ENCODE data around the gene ANKRD52. TPM values are rescaled to one million over a fixed set of nuclear protein-coding genes. Genes with fewer than 3 reads are reported as not detected.

The ANKRD52 gene
- total RNA-seq, 1 experiment from 2014 or later: 56.6 TPM

DNA sequence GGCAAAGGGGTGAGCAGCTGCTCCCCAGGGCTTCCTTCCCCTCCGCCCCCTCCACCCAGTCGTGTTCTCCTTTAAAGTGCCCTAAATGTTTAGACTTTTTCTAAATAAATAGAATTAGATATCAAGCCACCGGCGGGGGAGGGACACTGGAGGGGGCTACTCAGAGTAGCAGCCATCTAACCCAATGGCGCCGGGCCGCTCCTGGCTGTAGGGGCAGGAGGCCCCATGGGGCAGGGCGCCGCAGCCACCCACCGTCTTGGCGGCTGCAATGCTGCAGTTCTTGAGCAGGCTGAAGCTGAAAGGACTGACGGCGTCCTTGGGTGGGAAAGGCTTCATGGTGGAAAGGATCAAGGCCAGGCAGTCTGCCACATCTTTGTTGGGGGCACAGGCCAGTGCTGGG lies 15.2 kb downstream of the ANKRD52 start:
- ChIA-PET POLR2A (no interaction called here), CTCF (no interaction called here), RAD21 (ENCODE audit: low non-redundant PET in 1 of 2, low total read pairs in 2 of 2, uncharacterized antibody in 2 of 2, unreplicated experiment in 2 of 2) (no interaction called here)
- DNase-seq (ENCODE audit: low read depth, low spot score) (no peak), ATAC-seq (no peak)
- no peaks in the 10 kb centered on the region for H3K79me2 ChIP-seq (ENCODE audit: insufficient read depth, low read length)
- no peak overlapping the region for H3K4me3 ChIP-seq (replicated peaks in 1 of 2; ENCODE audit: low read depth in 1 of 2, low read length in 2 of 2)
- H3K4me2 ChIP-seq (ENCODE audit: low read length): no peak overlapping the region
- no peaks in the 10 kb centered on the region for H3K9me3 ChIP-seq (ENCODE audit: control insufficient read depth in 1 of 2, insufficient read depth in 1 of 2, low read depth in 1 of 2, low read length in 2 of 2)
- H3K9me2 ChIP-seq (ENCODE audit: insufficient read depth): no peaks in the 10 kb centered on the region
- no peak overlapping the region for H3K27ac ChIP-seq (ENCODE audit: low read depth, low read length)
- no peaks in the 10 kb centered on the region for H4K20me1 ChIP-seq (ENCODE audit: insufficient read depth)
- no peak overlapping the region for H2AFZ ChIP-seq (ENCODE audit: low read depth, low read length, poor library complexity, severe bottlenecking)
- TF ChIP-seq EZH2 (IDR thresholded peaks at IDR 0.05) (no peak), CBX3 (IDR thresholded peaks at IDR 0.05; ENCODE audit: low read depth) (no peak), TCF7L2 (IDR thresholded peaks at IDR 0.05; ENCODE audit: borderline replicate concordance, extremely low read depth, insufficient read depth, insufficient read length) (no peak), CEBPB (IDR thresholded peaks at IDR 0.05; ENCODE audit: low read depth) (no peak)
- TF ChIP-seq, protein P1, sequence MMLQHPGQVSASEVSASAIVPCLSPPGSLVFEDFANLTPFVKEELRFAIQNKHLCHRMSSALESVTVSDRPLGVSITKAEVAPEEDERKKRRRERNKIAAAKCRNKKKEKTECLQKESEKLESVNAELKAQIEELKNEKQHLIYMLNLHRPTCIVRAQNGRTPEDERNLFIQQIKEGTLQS (IDR thresholded peaks at IDR 0.05): no peak
- intact Hi-C loops (cut with micrococcal nuclease): no loop called here
- no peaks in the 10 kb centered on the region for H3K4me1 ChIP-seq (ENCODE audit: control insufficient read depth in 1 of 2, insufficient read depth in 2 of 2, low read length in 2 of 2)
- no peak overlapping the region for H3K9ac ChIP-seq (ENCODE audit: low read length)
- H3K36me3 ChIP-seq (ENCODE audit: control insufficient read depth in 1 of 2, insufficient read depth in 2 of 2, low read length in 2 of 2): peaks cover 37 to 44% of the 10 kb centered on the region in 2 experiments
- BruUV-seq (replicated peaks): no TSS peak
- H3K27me3 ChIP-seq (ENCODE audit: insufficient read depth, low read length): no peaks in the 10 kb centered on the region

DNA sequence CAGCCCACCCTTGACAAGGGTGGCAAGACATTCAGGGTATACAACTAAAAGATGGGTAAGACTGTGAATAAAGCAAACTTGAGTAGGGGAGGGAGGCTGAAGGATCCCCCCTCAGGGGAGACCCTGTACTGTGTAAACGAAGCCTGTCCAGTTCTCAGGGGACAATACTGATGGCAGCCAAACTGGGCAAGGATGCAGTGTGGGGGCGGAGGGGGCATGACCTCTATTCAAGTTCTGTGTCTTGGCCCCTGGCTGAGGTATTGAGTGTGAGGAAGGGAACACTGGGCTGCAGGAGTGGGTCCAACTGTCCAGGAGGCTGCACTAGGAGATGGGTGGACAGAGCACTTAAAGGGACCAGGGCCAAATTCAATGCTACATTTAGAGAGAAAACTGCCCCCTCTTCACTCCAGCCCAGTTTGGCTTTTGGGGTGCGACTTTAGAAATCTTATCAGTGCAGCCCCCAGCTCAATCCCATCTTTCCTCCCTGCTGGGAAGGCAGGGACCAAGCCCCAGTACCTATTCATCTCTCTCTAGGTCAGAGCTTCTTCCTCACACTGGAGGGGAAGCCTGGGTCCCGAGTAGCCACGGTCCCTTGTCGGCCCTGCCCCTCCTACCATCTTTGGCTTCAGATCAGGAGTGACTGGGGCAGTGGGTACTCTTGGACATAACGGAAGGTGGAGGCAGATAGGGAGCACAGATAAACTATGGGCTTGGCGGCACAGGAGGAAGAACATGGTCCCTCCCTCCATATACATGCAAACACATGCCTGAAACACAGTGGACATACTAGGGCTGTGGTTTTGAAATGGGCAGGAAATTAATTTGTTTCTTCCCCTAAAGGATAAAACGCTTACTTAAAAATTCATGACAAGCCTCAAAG lies 16.5 kb downstream of the ANKRD52 start:
- H3K4me2 ChIP-seq (ENCODE audit: low read length): no peak overlapping the region
- H3K4me3 ChIP-seq (replicated peaks in 1 of 2; ENCODE audit: low read depth in 1 of 2, low read length in 2 of 2): no peak overlapping the region
- DNase-seq (ENCODE audit: low read depth, low spot score) (no peak), ATAC-seq (no peak)
- ChIA-PET RAD21 (ENCODE audit: low non-redundant PET in 1 of 2, low total read pairs in 2 of 2, uncharacterized antibody in 2 of 2, unreplicated experiment in 2 of 2) (no interaction called here), CTCF (no interaction called here), POLR2A (no interaction called here)
- no peak overlapping the region for H3K27ac ChIP-seq (ENCODE audit: low read depth, low read length)
- no peaks in the 10 kb centered on the region for H3K9me2 ChIP-seq (ENCODE audit: insufficient read depth)
- no peaks in the 10 kb centered on the region for H3K79me2 ChIP-seq (ENCODE audit: insufficient read depth, low read length)
- H3K9ac ChIP-seq (ENCODE audit: low read length): no peak overlapping the region
- no peaks in the 10 kb centered on the region for H4K20me1 ChIP-seq (ENCODE audit: insufficient read depth)
- no TSS peak for BruUV-seq (replicated peaks)
- no peak overlapping the region for H2AFZ ChIP-seq (ENCODE audit: low read depth, low read length, poor library complexity, severe bottlenecking)
- no peaks in the 10 kb centered on the region for H3K4me1 ChIP-seq (ENCODE audit: control insufficient read depth in 1 of 2, insufficient read depth in 2 of 2, low read length in 2 of 2)
- no peaks in the 10 kb centered on the region for H3K27me3 ChIP-seq (ENCODE audit: insufficient read depth, low read length)
- no peaks in the 10 kb centered on the region for H3K9me3 ChIP-seq (ENCODE audit: control insufficient read depth in 1 of 2, insufficient read depth in 1 of 2, low read depth in 1 of 2, low read length in 2 of 2)
- H3K36me3 ChIP-seq (ENCODE audit: control insufficient read depth in 1 of 2, insufficient read depth in 2 of 2, low read length in 2 of 2): peaks cover 28 to 38% of the 10 kb centered on the region in 2 experiments
- intact Hi-C loops (cut with micrococcal nuclease): no loop called here
- TF ChIP-seq CEBPB (IDR thresholded peaks at IDR 0.05; ENCODE audit: low read depth): no peak
- TF ChIP-seq, protein P2, sequence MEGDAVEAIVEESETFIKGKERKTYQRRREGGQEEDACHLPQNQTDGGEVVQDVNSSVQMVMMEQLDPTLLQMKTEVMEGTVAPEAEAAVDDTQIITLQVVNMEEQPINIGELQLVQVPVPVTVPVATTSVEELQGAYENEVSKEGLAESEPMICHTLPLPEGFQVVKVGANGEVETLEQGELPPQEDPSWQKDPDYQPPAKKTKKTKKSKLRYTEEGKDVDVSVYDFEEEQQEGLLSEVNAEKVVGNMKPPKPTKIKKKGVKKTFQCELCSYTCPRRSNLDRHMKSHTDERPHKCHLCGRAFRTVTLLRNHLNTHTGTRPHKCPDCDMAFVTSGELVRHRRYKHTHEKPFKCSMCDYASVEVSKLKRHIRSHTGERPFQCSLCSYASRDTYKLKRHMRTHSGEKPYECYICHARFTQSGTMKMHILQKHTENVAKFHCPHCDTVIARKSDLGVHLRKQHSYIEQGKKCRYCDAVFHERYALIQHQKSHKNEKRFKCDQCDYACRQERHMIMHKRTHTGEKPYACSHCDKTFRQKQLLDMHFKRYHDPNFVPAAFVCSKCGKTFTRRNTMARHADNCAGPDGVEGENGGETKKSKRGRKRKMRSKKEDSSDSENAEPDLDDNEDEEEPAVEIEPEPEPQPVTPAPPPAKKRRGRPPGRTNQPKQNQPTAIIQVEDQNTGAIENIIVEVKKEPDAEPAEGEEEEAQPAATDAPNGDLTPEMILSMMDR (IDR thresholded peaks at IDR 0.05 in 2 of 3, conservative IDR thresholded peaks at IDR 0.05 in 1 of 3; ENCODE audit: borderline replicate concordance in 1 of 3, insufficient read depth in 1 of 3, low read depth in 2 of 3, low read length in 2 of 3): no peak
- TF ChIP-seq JUND (IDR thresholded peaks at IDR 0.05): no peak
- no peak for TF ChIP-seq POLR2A (IDR thresholded peaks at IDR 0.05; ENCODE audit: borderline replicate concordance, extremely low read depth, insufficient read depth, insufficient read length)
- no peak for TF ChIP-seq TCF7L2 (IDR thresholded peaks at IDR 0.05; ENCODE audit: borderline replicate concordance, extremely low read depth, insufficient read depth, insufficient read length)
- TF ChIP-seq ZNF274 (IDR thresholded peaks at IDR 0.05; ENCODE audit: low read depth, low read length): no peak
- no peak for TF ChIP-seq SRF (IDR thresholded peaks at IDR 0.05; ENCODE audit: low read depth)
- TF ChIP-seq ELF1 (IDR thresholded peaks at IDR 0.05; ENCODE audit: borderline replicate concordance, low read depth): no peak
- TF ChIP-seq, protein P3, sequence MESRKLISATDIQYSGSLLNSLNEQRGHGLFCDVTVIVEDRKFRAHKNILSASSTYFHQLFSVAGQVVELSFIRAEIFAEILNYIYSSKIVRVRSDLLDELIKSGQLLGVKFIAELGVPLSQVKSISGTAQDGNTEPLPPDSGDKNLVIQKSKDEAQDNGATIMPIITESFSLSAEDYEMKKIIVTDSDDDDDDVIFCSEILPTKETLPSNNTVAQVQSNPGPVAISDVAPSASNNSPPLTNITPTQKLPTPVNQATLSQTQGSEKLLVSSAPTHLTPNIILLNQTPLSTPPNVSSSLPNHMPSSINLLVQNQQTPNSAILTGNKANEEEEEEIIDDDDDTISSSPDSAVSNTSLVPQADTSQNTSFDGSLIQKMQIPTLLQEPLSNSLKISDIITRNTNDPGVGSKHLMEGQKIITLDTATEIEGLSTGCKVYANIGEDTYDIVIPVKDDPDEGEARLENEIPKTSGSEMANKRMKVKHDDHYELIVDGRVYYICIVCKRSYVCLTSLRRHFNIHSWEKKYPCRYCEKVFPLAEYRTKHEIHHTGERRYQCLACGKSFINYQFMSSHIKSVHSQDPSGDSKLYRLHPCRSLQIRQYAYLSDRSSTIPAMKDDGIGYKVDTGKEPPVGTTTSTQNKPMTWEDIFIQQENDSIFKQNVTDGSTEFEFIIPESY (IDR thresholded peaks at IDR 0.05; ENCODE audit: extremely low read depth, insufficient replicate concordance, low read length): no peak
- no peak for TF ChIP-seq EZH2 (IDR thresholded peaks at IDR 0.05)
- TF ChIP-seq ZFX (IDR thresholded peaks at IDR 0.05): no peak
- no peak for TF ChIP-seq SIN3A (IDR thresholded peaks at IDR 0.05; ENCODE audit: low read depth)
- TF ChIP-seq RAD21 (IDR thresholded peaks at IDR 0.05; ENCODE audit: low read depth): no peak
- TF ChIP-seq, protein P1 (IDR thresholded peaks at IDR 0.05): no peak

All from HCT116 (cell line).